A549 (cell line): ENCODE data around the gene ADAMTS20. TPM values are rescaled to one million over a fixed set of nuclear protein-coding genes. Genes with fewer than 3 reads are reported as not detected.
A peak's percentile ranks its signal among the peaks of the same experiment; 100 is the strongest.

Experiments used
- ATAC-seq, 2 experiments: fragments of 200-7000 bp in 1 of 2; fragments of >200 bp in 1 of 2; cut with Nextera tagmentation in 1 of 2; cut with Tn5 transposase in 1 of 2; 3 replicates each; pipeline versions ENCODE4 v1.8.0 to v1.9.1; 2018 to 2020; ENCODE audit warnings: mild to moderate bottlenecking in 1 of 2, moderate library complexity in 1 of 2
- CTCF ChIA-PET: fragments of 300-600 bp; sonication (Branson Sonifier 250); formaldehyde crosslinking; extraction: SDS; loops from one replicate; lab custom pipeline; 2021; ENCODE audit warnings: antibody characterized with exemption, inconsistent platforms; lab: Yijun Ruan, JAX
- POLR2A ChIA-PET: fragments of 350-600 bp; formaldehyde crosslinking; extraction: SDS; loops from one replicate; lab custom pipeline; 2021; ENCODE audit warnings: antibody characterized with exemption, inconsistent platforms; lab: Yijun Ruan, JAX
- DNase-seq, 2 experiments: peaks; one replicate each; pipeline versions ENCODE4 v3.0.0 to v3.0.0-alpha.2; 2011 to 2016; ENCODE audit warnings: low read depth in 1 of 2, low spot score in 1 of 2
- FAIRE-seq: peaks from 2 replicates; lab custom pipeline; 2011; peaks lifted over from hg19 to GRCh38; lab: Jason Lieb, UNC
- H3K27ac ChIP-seq, 2 experiments: fragments of >200 bp; sonication (Bioruptor Twin); formaldehyde crosslinking; 3 replicates each; pipeline ENCODE4 v1.5.1; 2016 to 2017
- H3K4me1 ChIP-seq: fragments of >200 bp; sonication (Bioruptor Twin); formaldehyde crosslinking; 3 replicates; pipeline ENCODE4 v1.6.1; 2016
- H3K4me2 ChIP-seq: fragments of >200 bp; sonication (Bioruptor Twin); formaldehyde crosslinking; 3 replicates; pipeline ENCODE4 v1.6.1; 2016
- H3K4me3 ChIP-seq: fragments of >200 bp; sonication (Bioruptor Twin); formaldehyde crosslinking; 3 replicates; pipeline ENCODE4 v1.5.1; 2016
- H3K9me3 ChIP-seq: fragments of >200 bp; sonication (Bioruptor Twin); formaldehyde crosslinking; 3 replicates; pipeline ENCODE4 v1.6.1; 2016
- CBX2 ChIP-seq: fragments of 200-600 bp; sonication (generic); IDR thresholded peaks from 2 replicates; pipeline ENCODE4 v1.6.1; 2016; ENCODE audit warnings: low read depth, mild to moderate bottlenecking, borderline replicate concordance
- CEBPB ChIP-seq, 2 experiments: fragments of >200 bp in 1 of 2; sonication (Bioruptor Twin) in 1 of 2; formaldehyde crosslinking in 1 of 2; IDR thresholded peaks; 2 replicates each; pipeline ENCODE4 v1.6.1; 2012 to 2016
- CTCF ChIP-seq: fragments of >200 bp; sonication (Bioruptor Twin); formaldehyde crosslinking; IDR thresholded peaks from 3 replicates; pipeline ENCODE4 v1.5.1; 2016
- E2F6 ChIP-seq: IDR thresholded peaks from 2 replicates; pipeline ENCODE4 v1.6.1; 2012; ENCODE audit warnings: low read depth, borderline replicate concordance
- EHF ChIP-seq: fragments of 250-450 bp; sonication (Bioruptor Pico); IDR thresholded peaks from 2 replicates; pipeline ENCODE4 v1.5.0; 2020; ENCODE audit warnings: mild to moderate bottlenecking
- FOSB ChIP-seq: fragments of 250-450 bp; sonication (Bioruptor Pico); IDR thresholded peaks from 2 replicates; pipeline ENCODE4 v1.5.0; 2020; ENCODE audit warnings: mild to moderate bottlenecking, moderate library complexity
- HES2 ChIP-seq: fragments of >200 bp; sonication (Bioruptor Twin); formaldehyde crosslinking; IDR thresholded peaks from 2 replicates; pipeline ENCODE4 v1.6.1; 2016
- HMGXB4 ChIP-seq: fragments of 250-450 bp; sonication (Bioruptor Pico); IDR thresholded peaks from 2 replicates; pipeline ENCODE4 v1.5.0; 2021; ENCODE audit warnings: mild to moderate bottlenecking, moderate library complexity, borderline replicate concordance
- HOXA7 ChIP-seq: fragments of 250-450 bp; sonication (Bioruptor Pico); IDR thresholded peaks from 2 replicates; pipeline ENCODE4 v1.5.0; 2020; ENCODE audit warnings: mild to moderate bottlenecking, moderate library complexity
- HOXB5 ChIP-seq: fragments of 250-450 bp; sonication (Bioruptor Pico); IDR thresholded peaks from 2 replicates; pipeline ENCODE4 v1.5.0; 2020; ENCODE audit warnings: mild to moderate bottlenecking, moderate library complexity
- JUN ChIP-seq, 2 experiments: fragments of >200 bp; sonication (Bioruptor Twin); formaldehyde crosslinking; IDR thresholded peaks; 2 replicates in 1 of 2; 3 replicates in 1 of 2; pipeline ENCODE4 v1.6.1; 2016 to 2017
- KDM1A ChIP-seq: fragments of 200-600 bp; sonication (generic); IDR thresholded peaks from 2 replicates; pipeline ENCODE4 v1.6.1; 2016; ENCODE audit warnings: low read depth, mild to moderate bottlenecking
- KDM5A ChIP-seq: fragments of 200-600 bp; sonication (generic); IDR thresholded peaks from 2 replicates; pipeline ENCODE4 v1.6.1; 2016; ENCODE audit warnings: antibody characterized with exemption, mild to moderate bottlenecking
- MAFK ChIP-seq: fragments of 450-650 bp; IDR thresholded peaks from 2 replicates; pipeline ENCODE4 v1.6.1; 2014; ENCODE audit not compliant: partially characterized antibody
- NFE2L2 ChIP-seq: fragments of 150-350 bp; conservative IDR thresholded peaks from 2 replicates; pipeline ENCODE4 v1.6.1; 2014; ENCODE audit warnings: low read length
- PBX3 ChIP-seq: IDR thresholded peaks from 2 replicates; pipeline ENCODE4 v1.6.1; 2012
- RAD21 ChIP-seq, 2 experiments: fragments of >200 bp in 1 of 2; sonication (Bioruptor Twin) in 1 of 2; formaldehyde crosslinking in 1 of 2; IDR thresholded peaks in 1 of 2; conservative IDR thresholded peaks in 1 of 2; 2 replicates in 1 of 2; 3 replicates in 1 of 2; pipeline ENCODE4 v1.6.1; 2012 to 2018; ENCODE audit warnings: inconsistent platforms in 1 of 2
- RCOR1 ChIP-seq: fragments of 150-350 bp; IDR thresholded peaks from 2 replicates; pipeline ENCODE4 v1.6.1; 2014; ENCODE audit warnings: antibody characterized with exemption, low read length, low read depth
- REST ChIP-seq: fragments of 200-600 bp; sonication (generic); IDR thresholded peaks from 2 replicates; pipeline ENCODE4 v1.6.1; 2016; ENCODE audit warnings: antibody characterized with exemption, mild to moderate bottlenecking, moderate library complexity
- SMC3 ChIP-seq: fragments of >200 bp; sonication (Bioruptor Twin); formaldehyde crosslinking; IDR thresholded peaks from 3 replicates; pipeline ENCODE4 v1.6.1; 2018; ENCODE audit warnings: inconsistent platforms
- TP53 ChIP-seq: fragments of 250-450 bp; sonication (Bioruptor Pico); IDR thresholded peaks from 2 replicates; pipeline ENCODE4 v1.5.0; 2021; ENCODE audit warnings: mild to moderate bottlenecking, moderate library complexity
- ZC3H11A ChIP-seq: fragments of 450-650 bp; IDR thresholded peaks from 2 replicates; pipeline ENCODE4 v1.6.1; 2014; ENCODE audit warnings: antibody characterized with exemption, mild to moderate bottlenecking
- ZFP36 ChIP-seq: fragments of 450-650 bp; IDR thresholded peaks from 2 replicates; pipeline ENCODE4 v1.6.1; 2014; ENCODE audit warnings: borderline replicate concordance; ENCODE audit not compliant: partially characterized antibody
- WGBS: methylation state at CpG from one replicate; pipeline ENCODE4 v1.1.6; 2017; ENCODE audit errors: missing lambda C conversion rate; 5-methylcytosine and 5-hydroxymethylcytosine counted together
- polyA plus RNA-seq, 4 experiments: library from polyadenylated mRNA; depleted of rRNA in 3 of 4; stranded (reverse); fragments of >200 nt; fragmentation: RNase III in 1 of 4; extraction: RNeasy Plus Mini Kit Qiagen cat#74134 plus additional on column Dnase treatment in 1 of 4; gene quantifications; 2 replicates in 3 of 4; 3 replicates in 1 of 4; pipeline ENCODE4 v1.2.3, GENCODE V29; 2011 to 2017

Gene ADAMTS20
- polyA plus RNA-seq, 2 of the 4 experiments (the other 2 are of a cell fraction): not detected

GRCh38 chr12:43337571-43338444 is 214.2 kb downstream of the ADAMTS20 start:
- TF ChIP-seq HOXA7 (CRISPR knock-in tag): no peak
- no peak for TF ChIP-seq CEBPB (IDR thresholded peaks at IDR 0.05)
- TF ChIP-seq ZC3H11A: 0 out of 2 replicates have a peak, but pooled peaks have one; percentile 7
- no peak for TF ChIP-seq HMGXB4 (CRISPR knock-in tag)
- no peak for TF ChIP-seq ZFP36
- TF ChIP-seq NFE2L2: no peak
- TF ChIP-seq, all 56 proteins: peak for 1
- Histone ChIP-seq H3K27ac (no peak overlapping the region), H3K4me3 (no peak overlapping the region), H3K4me2 (no peak overlapping the region), H3K4me1 (no peaks in the 10 kb centered on the region), H3K9me3 (no peaks in the 10 kb centered on the region)
- ChIA-PET CTCF (interaction anchor here (1.2 kb wide), 1 partner anchor 25 kb away, joined by 3 read pairs; no protein-coding TSS in a partner anchor), POLR2A (no interaction called here)
- 16% methylated on average over 4 of the region's 4 CpGs for WGBS
- ATAC-seq (no peak), FAIRE-seq (no peak), DNase-seq (no peak)

GRCh38 chr12:43336962-43337555 is 214.9 kb downstream of the ADAMTS20 start:
- Histone ChIP-seq H3K4me3 (no peak overlapping the region), H3K27ac (no peak overlapping the region), H3K4me2 (no peak overlapping the region), H3K9me3 (no peaks in the 10 kb centered on the region), H3K4me1 (no peaks in the 10 kb centered on the region)
- ChIA-PET POLR2A (no interaction called here), CTCF (interaction anchor here (1.2 kb wide), 1 partner anchor 26 kb away, joined by 3 read pairs; no protein-coding TSS in a partner anchor)
- DNase-seq (peak; percentile 14 to 21), FAIRE-seq (peak; percentile 54), ATAC-seq (no peak)
- WGBS: 2% methylated on average over 1 of the region's 1 CpG
- no peak for TF ChIP-seq HOXB5 (CRISPR knock-in tag)
- TF ChIP-seq FOSB: no peak
- no peak for TF ChIP-seq KDM5A
- no peak for TF ChIP-seq CBX2
- TF ChIP-seq HES2: no peak
- no peak for TF ChIP-seq TP53 (CRISPR knock-in tag)
- TF ChIP-seq RCOR1: no peak
- no peak for TF ChIP-seq KDM1A
- no peak for TF ChIP-seq NFE2L2
- TF ChIP-seq E2F6: no peak
- no peak for TF ChIP-seq REST
- TF ChIP-seq CTCF: peak; percentile 53
- no peak for TF ChIP-seq PBX3
- peak; percentile 51 to 58 for TF ChIP-seq RAD21 (conservative IDR thresholded peaks at IDR 0.05 in 1 of 2, IDR thresholded peaks at IDR 0.05 in 1 of 2)
- no peak for TF ChIP-seq MAFK
- no peak for TF ChIP-seq EHF (CRISPR knock-in tag)
- TF ChIP-seq SMC3: peak; percentile 54
- TF ChIP-seq JUN (IDR thresholded peaks at IDR 0.05): no peak
- no peak for TF ChIP-seq ZC3H11A
